Measurements from ENCODE around the gene CD69.
"Not testable (repeated sequence)": the region's sequence is repeated elsewhere in the genome, so short reads cannot be mapped to it uniquely, and the experiment has no call there.

The CD69 gene

GRCh38 chr12:9719790-9720189 lies 40.9 kb downstream of the CD69 start:
- Histone ChIP-seq H3K9me3 (ENCODE audit: insufficient read depth, low read length) (no peaks in the 10 kb centered on the region), H3K36me3 (replicated peaks; ENCODE audit: low read depth, low read length) (peaks cover 67% of the 10 kb centered on the region), H3K4me1 (ENCODE audit: low read length) (peaks cover 98% of the 10 kb centered on the region), H3K79me2 (ENCODE audit: low read length) (peaks cover 93% of the 10 kb centered on the region), H2AFZ (ENCODE audit: low read depth, low read length) (no peak overlapping the region), H3K27me3 (ENCODE audit: low read depth, low read length) (no peaks in the 10 kb centered on the region), H3K9ac (ENCODE audit: low read length) (peak overlapping the region; percentile 28; the same call in 1 of the 2 replicates), H3K4me3 (ENCODE audit: low read length) (peak overlapping the region; percentile 9; the same call in 1 of the 2 replicates), H4K20me1 (ENCODE audit: insufficient read depth, low read length) (peaks cover 41% of the 10 kb centered on the region; the same call in 1 of the 2 replicates), H3K27ac (ENCODE audit: low read length) (peak overlapping the region; percentile 97), H3K4me2 (ENCODE audit: low read length) (peak overlapping the region; percentile 50)
- TF ChIP-seq, protein P1, sequence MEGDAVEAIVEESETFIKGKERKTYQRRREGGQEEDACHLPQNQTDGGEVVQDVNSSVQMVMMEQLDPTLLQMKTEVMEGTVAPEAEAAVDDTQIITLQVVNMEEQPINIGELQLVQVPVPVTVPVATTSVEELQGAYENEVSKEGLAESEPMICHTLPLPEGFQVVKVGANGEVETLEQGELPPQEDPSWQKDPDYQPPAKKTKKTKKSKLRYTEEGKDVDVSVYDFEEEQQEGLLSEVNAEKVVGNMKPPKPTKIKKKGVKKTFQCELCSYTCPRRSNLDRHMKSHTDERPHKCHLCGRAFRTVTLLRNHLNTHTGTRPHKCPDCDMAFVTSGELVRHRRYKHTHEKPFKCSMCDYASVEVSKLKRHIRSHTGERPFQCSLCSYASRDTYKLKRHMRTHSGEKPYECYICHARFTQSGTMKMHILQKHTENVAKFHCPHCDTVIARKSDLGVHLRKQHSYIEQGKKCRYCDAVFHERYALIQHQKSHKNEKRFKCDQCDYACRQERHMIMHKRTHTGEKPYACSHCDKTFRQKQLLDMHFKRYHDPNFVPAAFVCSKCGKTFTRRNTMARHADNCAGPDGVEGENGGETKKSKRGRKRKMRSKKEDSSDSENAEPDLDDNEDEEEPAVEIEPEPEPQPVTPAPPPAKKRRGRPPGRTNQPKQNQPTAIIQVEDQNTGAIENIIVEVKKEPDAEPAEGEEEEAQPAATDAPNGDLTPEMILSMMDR (IDR thresholded peaks at IDR 0.05; ENCODE audit: low read depth, low read length) = no peak
- no peak for TF ChIP-seq EZH2phosphoT487 (IDR thresholded peaks at IDR 0.05; ENCODE audit: low read depth)

DNA sequence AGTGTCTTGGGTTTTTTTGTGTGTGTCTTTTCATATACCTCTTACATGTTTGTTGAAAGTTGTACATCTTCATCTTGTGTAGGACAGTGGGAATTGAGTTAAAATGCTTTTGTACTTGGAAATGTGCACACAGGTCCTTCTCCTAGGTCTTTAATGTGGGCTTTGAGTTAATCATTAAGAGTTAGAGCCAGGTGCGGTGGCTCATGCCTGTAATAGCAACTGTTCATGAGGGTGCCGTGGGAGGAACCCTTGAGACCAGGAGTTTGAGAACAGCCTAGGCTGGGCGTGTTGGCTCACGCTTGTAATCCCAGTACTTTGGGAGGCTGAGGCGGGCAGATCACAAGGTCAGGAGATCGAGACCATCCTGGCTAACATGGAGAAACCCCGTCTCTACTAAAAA lies 41.7 kb downstream of the CD69 start:
- Histone ChIP-seq H3K9ac (ENCODE audit: low read length) (peak overlapping the region; percentile 47), H3K4me2 (ENCODE audit: low read length) (peak overlapping the region; percentile 58), H3K4me1 (ENCODE audit: low read length) (peaks cover 99% of the 10 kb centered on the region), H3K27me3 (ENCODE audit: low read depth, low read length) (no peaks in the 10 kb centered on the region), H4K20me1 (ENCODE audit: insufficient read depth, low read length) (peaks cover 34% of the 10 kb centered on the region; the same call in 1 of the 2 replicates), H2AFZ (ENCODE audit: low read depth, low read length) (no peak overlapping the region), H3K79me2 (ENCODE audit: low read length) (peaks cover 87% of the 10 kb centered on the region), H3K36me3 (replicated peaks; ENCODE audit: low read depth, low read length) (peaks cover 59% of the 10 kb centered on the region), H3K4me3 (ENCODE audit: low read length) (peak overlapping the region; percentile 8; the same call in 1 of the 2 replicates), H3K9me3 (ENCODE audit: insufficient read depth, low read length) (no peaks in the 10 kb centered on the region), H3K27ac (ENCODE audit: low read length) (peak overlapping the region; percentile 97)
- no peak for TF ChIP-seq EZH2phosphoT487 (IDR thresholded peaks at IDR 0.05; ENCODE audit: low read depth)
- TF ChIP-seq, protein P1 (IDR thresholded peaks at IDR 0.05; ENCODE audit: low read depth, low read length) = no peak

DNA sequence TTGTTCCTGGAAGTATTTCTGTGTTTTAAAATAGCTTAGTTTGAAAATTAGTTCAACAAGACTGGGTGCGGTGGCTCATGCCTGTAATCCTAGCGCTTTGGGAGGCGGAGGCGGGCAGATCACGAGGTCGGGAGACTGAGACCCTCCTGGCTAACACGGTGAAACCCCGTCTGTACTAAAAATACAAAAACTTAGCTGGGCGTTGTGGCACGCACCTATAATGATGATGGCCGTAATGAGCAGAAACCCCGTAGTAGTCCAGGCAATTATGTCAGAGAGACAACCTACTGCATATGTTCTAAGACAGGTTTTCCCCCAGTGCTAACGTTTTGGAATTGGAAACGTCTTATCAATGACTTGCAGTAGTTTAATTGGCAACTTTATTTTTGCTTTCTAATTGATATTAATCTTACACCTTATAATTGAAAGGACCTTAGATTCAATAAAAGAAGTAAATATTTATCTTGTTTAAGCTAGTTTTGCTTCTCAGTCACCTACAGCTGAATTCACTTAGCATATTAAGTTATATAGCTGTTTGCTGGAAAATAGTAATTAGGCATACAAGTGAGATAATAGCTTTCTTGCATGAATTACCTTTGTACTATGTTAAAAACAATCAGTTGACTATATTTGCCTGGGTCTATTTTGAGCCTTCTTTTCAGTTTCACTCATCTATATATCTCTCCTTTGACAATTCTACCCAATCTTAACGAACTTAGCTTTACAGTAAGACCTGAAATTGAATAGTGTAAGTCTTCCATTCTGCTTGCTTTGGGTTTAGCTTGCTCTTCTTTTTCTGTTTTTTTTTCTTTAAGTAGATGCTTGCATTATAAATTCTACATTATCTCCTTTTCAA lies 43.4 kb downstream of the CD69 start:
- H3K9me3 ChIP-seq (ENCODE audit: insufficient read depth, low read length) = no peaks in the 10 kb centered on the region
- peak overlapping the region; percentile 25 for H3K4me2 ChIP-seq (ENCODE audit: low read length)
- peak overlapping the region; percentile 97 for H3K27ac ChIP-seq (ENCODE audit: low read length)
- peaks cover 98% of the 10 kb centered on the region for H3K4me1 ChIP-seq (ENCODE audit: low read length)
- H3K9ac ChIP-seq (ENCODE audit: low read length) = peak overlapping the region; percentile 47
- H3K36me3 ChIP-seq (replicated peaks; ENCODE audit: low read depth, low read length) = peaks cover 44% of the 10 kb centered on the region
- H4K20me1 ChIP-seq (ENCODE audit: insufficient read depth, low read length) = peaks cover 18% of the 10 kb centered on the region; the same call in 1 of the 2 replicates
- no peaks in the 10 kb centered on the region for H3K27me3 ChIP-seq (ENCODE audit: low read depth, low read length)
- H3K4me3 ChIP-seq (ENCODE audit: low read length) = no peak overlapping the region
- peaks cover 70% of the 10 kb centered on the region for H3K79me2 ChIP-seq (ENCODE audit: low read length)
- TF ChIP-seq, protein P1 (IDR thresholded peaks at IDR 0.05; ENCODE audit: low read depth, low read length) = no peak
- no peak for TF ChIP-seq EZH2phosphoT487 (IDR thresholded peaks at IDR 0.05; ENCODE audit: low read depth)
- no peak overlapping the region for H2AFZ ChIP-seq (ENCODE audit: low read depth, low read length)

DNA sequence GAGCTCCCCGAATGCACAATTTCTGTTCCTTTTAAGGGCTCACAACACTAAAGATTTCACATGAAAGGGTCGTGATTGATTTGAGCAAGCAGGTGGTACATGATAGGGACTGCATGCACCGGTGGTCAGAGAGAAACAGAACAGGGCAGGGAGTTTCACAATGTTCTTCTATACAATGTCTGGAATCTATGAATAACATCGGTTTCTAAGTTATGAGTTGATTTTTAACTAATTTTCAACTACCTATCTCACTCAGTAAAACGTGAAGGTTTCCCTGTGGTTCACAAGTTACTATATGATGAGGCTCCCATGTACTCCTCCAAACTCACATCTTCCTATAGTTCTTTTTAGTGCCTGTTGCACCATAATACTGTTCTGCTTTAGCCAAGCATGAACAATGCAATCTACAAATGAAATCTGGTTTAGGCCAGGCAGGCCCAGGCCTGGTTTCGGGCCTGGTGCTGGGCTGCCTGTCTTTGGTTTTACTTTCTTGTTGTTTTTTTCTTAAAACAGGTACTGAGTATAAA lies 47.6 kb downstream of the CD69 start:
- H3K4me2 ChIP-seq (ENCODE audit: low read length) = peak overlapping the region; percentile 56
- H2AFZ ChIP-seq (ENCODE audit: low read depth, low read length); H3K27me3 ChIP-seq (ENCODE audit: low read depth, low read length); H4K20me1 ChIP-seq (ENCODE audit: insufficient read depth, low read length); H3K4me3 ChIP-seq (ENCODE audit: low read length); H3K9me3 ChIP-seq (ENCODE audit: insufficient read depth, low read length); H3K36me3 ChIP-seq (replicated peaks; ENCODE audit: low read depth, low read length): not testable (repeated sequence)
- peak overlapping the region; percentile 54 for H3K9ac ChIP-seq (ENCODE audit: low read length)
- peaks cover 98% of the 10 kb centered on the region for H3K4me1 ChIP-seq (ENCODE audit: low read length)
- peak overlapping the region; percentile 97 for H3K27ac ChIP-seq (ENCODE audit: low read length)
- H3K79me2 ChIP-seq (ENCODE audit: low read length) = peaks cover 48% of the 10 kb centered on the region

Measured in OCI-LY3 (cell line).